GM18867 (cell line): ENCODE results near the gene TECPR2.

Experiments
- ATAC-seq: cut with Tn5 transposase; IDR thresholded peaks from one replicate; pipeline ENCODE4 v1.9.1; 2021; ENCODE audit warnings: mild to moderate bottlenecking, moderate library complexity; ENCODE audit not compliant: unreplicated experiment

The TECPR2 gene

GRCh38 chr14:102462391-102462790 lies 99.7 kb downstream of the TECPR2 start:
- ATAC-seq, result no peak

GRCh38 chr14:102464006-102464405 lies 101.3 kb downstream of the TECPR2 start:
- no peak for ATAC-seq

- no peak for ATAC-seq
These were observed 102.2 kb downstream of the TECPR2 start for GRCh38 chr14:102464846-102465341.

- ATAC-seq, result no peak
These were observed 106.5 kb downstream of the TECPR2 start for GRCh38 chr14:102469261-102469660.

- no peak for ATAC-seq
These were observed 109.4 kb downstream of the TECPR2 start for GRCh38 chr14:102471921-102472790.

- ATAC-seq, result no peak
These were observed 110.0 kb downstream of the TECPR2 start for GRCh38 chr14:102472791-102473150.

GRCh38 chr14:102473559-102473958 lies 110.8 kb downstream of the TECPR2 start:
- ATAC-seq, result no peak

- ATAC-seq, result no peak
These were observed 112.2 kb downstream of the TECPR2 start for GRCh38 chr14:102474934-102475333.

- ATAC-seq, result no peak
These were observed 116.4 kb downstream of the TECPR2 start for GRCh38 chr14:102479107-102479506.

GRCh38 chr14:102479777-102480176 lies 117.0 kb downstream of the TECPR2 start:
- ATAC-seq, result no peak

GRCh38 chr14:102481371-102481770 lies 118.6 kb downstream of the TECPR2 start:
- no peak for ATAC-seq

GRCh38 chr14:102481791-102482238 lies 119.1 kb downstream of the TECPR2 start:
- ATAC-seq, result no peak

- ATAC-seq, result no peak
These were observed 121.6 kb downstream of the TECPR2 start for GRCh38 chr14:102484316-102484715.

- ATAC-seq, result no peak
These were observed 123.2 kb downstream of the TECPR2 start for GRCh38 chr14:102485693-102486512.

GRCh38 chr14:102486513-102487203 lies 123.9 kb downstream of the TECPR2 start:
- ATAC-seq, result no peak

- ATAC-seq, result no peak
These were observed 124.5 kb downstream of the TECPR2 start for GRCh38 chr14:102487204-102487577.

- ATAC-seq, result no peak
These were observed 127.7 kb downstream of the TECPR2 start for GRCh38 chr14:102490456-102490855.

GRCh38 chr14:102491366-102491765 lies 128.6 kb downstream of the TECPR2 start:
- no peak for ATAC-seq

- no peak for ATAC-seq
These were observed 129.2 kb downstream of the TECPR2 start for GRCh38 chr14:102491786-102492530.

- no peak for ATAC-seq
These were observed 129.8 kb downstream of the TECPR2 start for GRCh38 chr14:102492531-102492910.
